ENCODE results near the gene FABP1. TPM values are rescaled to one million over a fixed set of nuclear protein-coding genes. Genes with fewer than 3 reads are reported as not detected.

FABP1 gene
- total and polyA plus RNA-seq, 2 of the 8 experiments (the other 6 are each of a cell fraction or from before 2014, with no cell fraction given) = 0.09 TPM; not detected in 1

- POLR2A ChIA-PET (ENCODE audit: partially characterized antibody) = no interaction called here
- H3K79me2 ChIP-seq (ENCODE audit: control insufficient read depth in 1 of 2, insufficient read depth in 2 of 2, low read length in 2 of 2) = no peaks in the 10 kb centered on the region
- H3K4me3 ChIP-seq (ENCODE audit: extremely low read depth in 1 of 4, insufficient read depth in 2 of 4, low read depth in 3 of 4, low read length in 4 of 4) = no peak overlapping the region
- no peak overlapping the region for H2AFZ ChIP-seq (ENCODE audit: low read length)
- H2BK5ac ChIP-seq (ENCODE audit: low read depth, low read length) = no peak overlapping the region
- no peaks in the 10 kb centered on the region for H3K9me3 ChIP-seq (ENCODE audit: insufficient read depth in 2 of 2, low read depth in 1 of 2, low read length in 1 of 2)
- DNase-seq (ENCODE audit: low read depth in 1 of 2, low spot score in 2 of 2) (no peak), FAIRE-seq (no peak)
- no peak overlapping the region for H2BK12ac ChIP-seq (ENCODE audit: low read depth, low read length)
- H2BK15ac ChIP-seq (ENCODE audit: low read length) = no peak overlapping the region
- H3K23ac ChIP-seq (ENCODE audit: insufficient read length) = no peak overlapping the region
- H4K5ac ChIP-seq (ENCODE audit: insufficient read length, low read depth, low read length) = no peak overlapping the region
- no peaks in the 10 kb centered on the region for H3K36me3 ChIP-seq (ENCODE audit: control insufficient read depth in 2 of 4, insufficient read depth in 4 of 4, low read length in 3 of 4)
- no peak overlapping the region for H2AK5ac ChIP-seq (ENCODE audit: low read depth, low read length)
- H3K27me3 ChIP-seq (replicated peaks in 1 of 4; ENCODE audit: control insufficient read depth in 3 of 4, extremely low read depth in 1 of 4, insufficient read depth in 3 of 4, low read length in 3 of 4) = no peaks in the 10 kb centered on the region
- no peak overlapping the region for H2BK20ac ChIP-seq (ENCODE audit: low read length)
- no peak overlapping the region for H4K91ac ChIP-seq (replicated peaks; ENCODE audit: insufficient read length, low read length)
- H3K14ac ChIP-seq (ENCODE audit: insufficient read length) = no peak overlapping the region
- no peaks in the 10 kb centered on the region for H3K79me1 ChIP-seq (ENCODE audit: low read depth, low read length)
- CTCF ChIA-PET (ENCODE audit: partially characterized antibody) = no interaction called here
- H2BK120ac ChIP-seq (replicated peaks; ENCODE audit: low read depth, low read length) = no peak overlapping the region
- no peaks in the 10 kb centered on the region for H4K20me1 ChIP-seq (replicated peaks in 1 of 2; ENCODE audit: control insufficient read depth in 1 of 2, insufficient read depth in 2 of 2, low read length in 2 of 2)
- H3K4me2 ChIP-seq (ENCODE audit: insufficient read depth in 1 of 2, low read depth in 2 of 2, low read length in 2 of 2) = no peak overlapping the region
- no peak overlapping the region for H4K8ac ChIP-seq (ENCODE audit: extremely low read depth, insufficient read depth, low read length)
- no peak overlapping the region for H3K27ac ChIP-seq (ENCODE audit: low read depth, low read length)
- H3K23me2 ChIP-seq (ENCODE audit: low read depth, low read length) = no peaks in the 10 kb centered on the region
- H3K9ac ChIP-seq (replicated peaks in 1 of 4; ENCODE audit: extremely low read depth in 1 of 4, low read depth in 3 of 4, low read length in 3 of 4) = no peak overlapping the region
- H3K4me1 ChIP-seq (replicated peaks in 1 of 4; ENCODE audit: control insufficient read depth in 3 of 4, insufficient read depth in 4 of 4, low read length in 3 of 4) = no peaks in the 10 kb centered on the region; a peak in 1 of 7 replicates
- no peak overlapping the region for H3K56ac ChIP-seq (replicated peaks; ENCODE audit: insufficient read length, low read depth, low read length)
- H3K18ac ChIP-seq (ENCODE audit: extremely low read depth, low read length) = no peak overlapping the region
- 84% methylated on average over 4 of the region's 4 CpGs; no CpG with 5 or more reads in 1 of the 2 experiments for WGBS, 2 experiments (ENCODE audit: extremely low coverage in 1 of 2, insufficient coverage in 1 of 2, insufficient read length in 1 of 2, insufficient replicate concordance in 2 of 2, low coverage in 1 of 2, low lambda C conversion rate in 2 of 2, missing lambda C conversion rate in 1 of 2)
- H3K4ac ChIP-seq (replicated peaks; ENCODE audit: insufficient read length, low read depth, low read length) = no peak overlapping the region
- TF ChIP-seq JUND (IDR thresholded peaks at IDR 0.05; ENCODE audit: low read length) (no peak), NANOG (IDR thresholded peaks at IDR 0.05; ENCODE audit: insufficient read depth, low read depth, low read length, poor library complexity, severe bottlenecking) (no peak), SRF (IDR thresholded peaks at IDR 0.05; ENCODE audit: low read depth, low read length) (no peak), RBBP5 (IDR thresholded peaks at IDR 0.05; ENCODE audit: borderline replicate concordance, low read depth, low read length) (no peak), TCF12 (IDR thresholded peaks at IDR 0.05; ENCODE audit: low read depth, low read length) (no peak), EP300 (IDR thresholded peaks at IDR 0.05; ENCODE audit: borderline replicate concordance in 1 of 2, low read depth in 2 of 2, low read length in 2 of 2) (no peak), MAFK (IDR thresholded peaks at IDR 0.05; ENCODE audit: low read depth, low read length) (no peak), SP2 (IDR thresholded peaks at IDR 0.05; ENCODE audit: low read length) (no peak), CTBP2 (IDR thresholded peaks at IDR 0.05; ENCODE audit: borderline replicate concordance, insufficient read depth, insufficient read length, low read length) (no peak), PHF8 (conservative IDR thresholded peaks at IDR 0.05; ENCODE audit: low read depth, low read length) (no peak)
These were observed 6.2 kb downstream of the FABP1 start for GRCh38 chr2:88121678-88122077.

All from H1 (cell line).